IPS-20b (cell line): Measurements from ENCODE around the gene MGLL.

Experiments used
- H3K27ac ChIP-seq: one replicate; pipeline ENCODE4 v1.5.1; 2013; ENCODE audit warnings: low read length
- H3K27me3 ChIP-seq: 2 replicates; pipeline ENCODE4 v1.6.1; 2013; ENCODE audit warnings: mild to moderate bottlenecking, low read length, inconsistent platforms; ENCODE audit not compliant: insufficient read depth
- H3K36me3 ChIP-seq: 2 replicates; pipeline ENCODE4 v1.6.1; 2013; ENCODE audit warnings: low read depth, mild to moderate bottlenecking, inconsistent platforms, low read length, moderate library complexity; ENCODE audit not compliant: insufficient read depth
- H3K4me1 ChIP-seq: 2 replicates; pipeline ENCODE4 v1.6.1; 2013; ENCODE audit warnings: mild to moderate bottlenecking, control low read depth, inconsistent platforms, low read length, moderate library complexity; ENCODE audit not compliant: insufficient read depth
- H3K4me3 ChIP-seq: 2 replicates; pipeline ENCODE4 v1.5.1; 2013; ENCODE audit warnings: mild to moderate bottlenecking, low read length, inconsistent platforms
- H3K9ac ChIP-seq: 2 replicates; pipeline ENCODE4 v1.6.1; 2013; ENCODE audit warnings: low read depth, mild to moderate bottlenecking, inconsistent platforms, low read length, moderate library complexity
- H3K9me3 ChIP-seq: 2 replicates; pipeline ENCODE4 v1.6.1; 2013; ENCODE audit warnings: mild to moderate bottlenecking, low read depth, low read length, inconsistent platforms; ENCODE audit not compliant: insufficient read depth

The MGLL gene

GRCh38 chr3:127805026-127805753, 17.1 kb downstream of the MGLL start:
- H3K9me3 ChIP-seq: no peaks in the 10 kb centered on the region
- no peak overlapping the region for H3K27ac ChIP-seq

GRCh38 chr3:127804141-127804540, 18.2 kb downstream of the MGLL start:
- H3K4me3 ChIP-seq: no peak overlapping the region

More at GRCh38 chr3:127805026-127805753, 17.1 kb downstream of the MGLL start:
- no peaks in the 10 kb centered on the region for H3K36me3 ChIP-seq
- no peak overlapping the region for H3K4me3 ChIP-seq
- no peak overlapping the region for H3K9ac ChIP-seq
- H3K4me1 ChIP-seq: 0 out of 2 replicates have a peak, but pooled peaks cover 3% of the 10 kb centered on the region
- H3K27me3 ChIP-seq: no peaks in the 10 kb centered on the region

GRCh38 chr3:127803619-127804018, 18.7 kb downstream of the MGLL start:
- Histone ChIP-seq H3K4me3 (no peak overlapping the region), H3K36me3 (no peaks in the 10 kb centered on the region), H3K9ac (no peak overlapping the region), H3K27me3 (no peaks in the 10 kb centered on the region), H3K27ac (no peak overlapping the region), H3K9me3 (no peaks in the 10 kb centered on the region), H3K4me1 (peaks cover 3% of the 10 kb centered on the region; the same call in 1 of the 2 replicates)

More at GRCh38 chr3:127804141-127804540, 18.2 kb downstream of the MGLL start:
- no peak overlapping the region for H3K9ac ChIP-seq
- no peaks in the 10 kb centered on the region for H3K36me3 ChIP-seq
- no peaks in the 10 kb centered on the region for H3K9me3 ChIP-seq
- peaks cover 3% of the 10 kb centered on the region; the same call in 1 of the 2 replicates for H3K4me1 ChIP-seq
- no peak overlapping the region for H3K27ac ChIP-seq
- H3K27me3 ChIP-seq: no peaks in the 10 kb centered on the region

GRCh38 chr3:127802606-127803005, 19.7 kb downstream of the MGLL start:
- no peak overlapping the region for H3K27ac ChIP-seq
- peaks cover 3% of the 10 kb centered on the region; the same call in 1 of the 2 replicates for H3K4me1 ChIP-seq
- no peaks in the 10 kb centered on the region for H3K36me3 ChIP-seq
- no peaks in the 10 kb centered on the region for H3K9me3 ChIP-seq
- H3K9ac ChIP-seq: no peak overlapping the region
- no peaks in the 10 kb centered on the region for H3K27me3 ChIP-seq
- no peak overlapping the region for H3K4me3 ChIP-seq

- no peaks in the 10 kb centered on the region for H3K27me3 ChIP-seq
- no peak overlapping the region for H3K27ac ChIP-seq
- H3K36me3 ChIP-seq: no peaks in the 10 kb centered on the region
- H3K9me3 ChIP-seq: no peaks in the 10 kb centered on the region
- H3K9ac ChIP-seq: no peak overlapping the region
- peaks cover 3% of the 10 kb centered on the region; the same call in 1 of the 2 replicates for H3K4me1 ChIP-seq
- H3K4me3 ChIP-seq: no peak overlapping the region
These were observed 20.5 kb downstream of the MGLL start for GRCh38 chr3:127801731-127802313.

- Histone ChIP-seq H3K4me3 (no peak overlapping the region), H3K36me3 (no peaks in the 10 kb centered on the region), H3K4me1 (peaks cover 3% of the 10 kb centered on the region; the same call in 1 of the 2 replicates), H3K9me3 (no peaks in the 10 kb centered on the region), H3K27ac (no peak overlapping the region), H3K27me3 (no peaks in the 10 kb centered on the region), H3K9ac (no peak overlapping the region)
These were observed 21.8 kb downstream of the MGLL start for GRCh38 chr3:127800508-127800907.

- Histone ChIP-seq H3K9me3 (no peaks in the 10 kb centered on the region; the same call in 1 of the 2 replicates), H3K27ac (no peak overlapping the region), H3K4me1 (peaks cover 3% of the 10 kb centered on the region; the same call in 1 of the 2 replicates), H3K9ac (no peak overlapping the region), H3K36me3 (no peaks in the 10 kb centered on the region), H3K27me3 (no peaks in the 10 kb centered on the region), H3K4me3 (no peak overlapping the region)
These were observed 22.7 kb downstream of the MGLL start for GRCh38 chr3:127799476-127800222.

- Histone ChIP-seq H3K4me1 (peaks cover 3% of the 10 kb centered on the region; the same call in 1 of the 2 replicates), H3K9me3 (no peaks in the 10 kb centered on the region; the same call in 1 of the 2 replicates), H3K27me3 (no peaks in the 10 kb centered on the region), H3K9ac (no peak overlapping the region), H3K36me3 (no peaks in the 10 kb centered on the region), H3K27ac (no peak overlapping the region), H3K4me3 (no peak overlapping the region)
These were observed 23.6 kb downstream of the MGLL start for GRCh38 chr3:127798716-127799115.

GRCh38 chr3:127796831-127797150, 25.5 kb downstream of the MGLL start:
- Histone ChIP-seq H3K27me3 (no peaks in the 10 kb centered on the region), H3K9me3 (no peaks in the 10 kb centered on the region; the same call in 1 of the 2 replicates), H3K4me3 (no peak overlapping the region), H3K4me1 (peaks cover 3% of the 10 kb centered on the region; the same call in 1 of the 2 replicates), H3K9ac (no peak overlapping the region), H3K36me3 (no peaks in the 10 kb centered on the region), H3K27ac (no peak overlapping the region)

GRCh38 chr3:127796045-127796830, 26.1 kb downstream of the MGLL start:
- Histone ChIP-seq H3K9me3 (no peaks in the 10 kb centered on the region; the same call in 1 of the 2 replicates), H3K4me3 (no peak overlapping the region), H3K27ac (no peak overlapping the region), H3K36me3 (no peaks in the 10 kb centered on the region), H3K9ac (no peak overlapping the region), H3K4me1 (peaks cover 3% of the 10 kb centered on the region; the same call in 1 of the 2 replicates), H3K27me3 (no peaks in the 10 kb centered on the region)

- H3K36me3 ChIP-seq: no peaks in the 10 kb centered on the region
- no peak overlapping the region for H3K9ac ChIP-seq
- H3K4me1 ChIP-seq: no peaks in the 10 kb centered on the region; the same call in 1 of the 2 replicates
- H3K9me3 ChIP-seq: no peaks in the 10 kb centered on the region; the same call in 1 of the 2 replicates
- H3K27me3 ChIP-seq: no peaks in the 10 kb centered on the region
- no peak overlapping the region for H3K27ac ChIP-seq
- no peak overlapping the region for H3K4me3 ChIP-seq
These were observed 27.3 kb downstream of the MGLL start for GRCh38 chr3:127794972-127795371.
